Inflammatory macrophage treated with lipopolysaccharide for 4 hours (primary cell): Measurements from ENCODE around the gene CLIC1.
A peak's percentile ranks its signal among the peaks of the same experiment; 100 is the strongest.

Experiments
- DNase-seq: peaks from one replicate; pipeline ENCODE4 v3.0.0-alpha.2; 2020

The CLIC1 gene

DNA sequence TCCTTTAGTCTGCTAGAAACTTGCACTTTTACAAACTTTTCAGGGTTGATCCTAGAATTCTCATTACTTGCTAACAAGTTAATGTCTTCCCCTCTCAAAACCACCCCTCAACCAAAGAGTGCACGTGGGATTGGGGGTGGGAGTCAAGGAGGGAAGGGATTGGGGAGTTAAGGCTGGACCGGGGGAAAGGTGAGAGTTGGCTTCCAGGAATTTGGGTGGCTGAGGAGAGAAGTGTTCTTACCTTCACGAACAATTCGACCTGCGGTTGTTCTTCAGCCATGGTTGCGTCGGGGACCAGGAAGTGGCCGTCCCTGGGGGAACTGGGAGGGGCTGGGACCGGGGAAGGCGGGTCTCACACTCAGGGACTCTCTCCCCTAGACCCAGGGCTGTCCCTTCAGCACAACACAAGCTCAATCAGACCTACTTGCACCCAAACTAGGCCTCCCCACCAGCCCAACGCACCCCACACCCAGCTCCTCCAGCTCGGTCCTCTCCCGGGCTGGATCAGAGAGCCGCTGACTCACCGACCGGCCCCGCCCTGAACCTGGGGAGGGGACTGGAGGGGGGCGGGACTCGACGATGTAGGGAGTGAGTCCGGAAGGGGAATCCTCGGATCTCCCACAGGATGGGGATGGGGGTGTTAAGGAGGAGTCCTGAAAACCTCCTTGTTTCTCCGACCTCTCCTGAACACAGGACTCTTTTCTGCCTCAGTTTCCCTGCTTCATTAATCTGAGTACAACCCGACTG is at the start of gene CLIC1:
TSS of gene CLIC1 (minus strand) at position 510 of the 747 bp plus-strand sequence. CDS start at position 280, 230 bp downstream.
- DNase-seq, result peak; percentile 93

DNA sequence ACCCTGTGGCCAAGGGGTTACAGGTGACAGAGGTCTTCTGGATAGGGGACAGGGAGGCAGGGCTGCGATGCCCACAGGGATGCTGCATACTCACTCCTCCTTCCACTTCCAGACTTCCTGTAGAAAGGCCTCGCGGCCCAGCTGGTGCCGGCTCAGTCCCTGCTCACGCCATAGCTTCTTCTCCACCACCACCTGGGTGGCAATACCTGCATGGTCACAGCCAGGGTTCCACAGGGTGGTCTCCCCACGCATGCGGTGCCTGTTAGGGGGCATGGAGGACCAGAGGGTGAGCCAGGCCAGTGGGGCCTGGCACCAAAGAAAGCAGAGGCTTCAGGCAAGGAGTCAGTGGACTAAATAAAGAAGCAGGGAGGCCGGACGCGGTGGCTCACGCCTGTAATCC is 49.1 kb upstream of the CLIC1 start:
- DNase-seq, result no peak

DNA sequence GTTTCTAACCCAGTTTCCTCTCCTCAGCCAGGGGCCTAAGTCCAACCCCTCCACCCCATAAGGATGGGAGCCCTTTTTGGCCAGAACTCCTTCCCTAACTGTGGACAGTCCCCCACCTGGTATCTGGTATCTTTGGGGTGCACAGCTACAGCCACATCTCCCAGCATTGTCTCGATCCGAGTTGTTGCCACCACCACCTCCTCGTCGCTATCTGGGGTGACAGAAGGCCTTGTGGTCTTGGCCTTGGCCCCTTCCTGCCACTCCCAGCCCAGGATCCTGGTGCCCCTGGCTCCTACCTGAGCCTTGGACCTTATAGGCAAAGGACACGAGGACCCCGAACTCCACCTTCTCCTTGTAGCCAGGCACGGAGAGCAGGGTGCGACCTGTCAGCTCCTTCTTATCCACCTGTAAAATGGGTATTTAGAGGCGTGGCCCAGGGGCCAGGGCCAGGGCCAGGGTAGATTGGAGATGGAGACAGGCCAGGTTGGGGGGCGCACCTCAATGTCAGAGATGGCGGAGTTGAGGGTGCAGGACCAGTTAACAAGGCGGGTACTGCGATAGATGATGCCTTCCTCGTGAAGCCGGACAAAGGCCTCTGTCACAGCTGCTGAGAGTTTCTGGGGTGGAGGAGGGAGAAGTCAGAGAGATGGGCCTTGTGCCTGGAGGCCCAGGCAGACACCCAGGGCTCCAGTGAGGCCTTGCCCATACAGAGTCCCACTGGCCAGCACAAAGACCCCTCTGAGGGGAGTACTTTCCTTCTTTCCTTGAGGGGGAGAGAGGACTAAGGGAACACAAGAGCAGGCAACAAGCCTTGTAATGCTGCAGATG is 48.0 kb upstream of the CLIC1 start:
- DNase-seq, result no peak

DNA sequence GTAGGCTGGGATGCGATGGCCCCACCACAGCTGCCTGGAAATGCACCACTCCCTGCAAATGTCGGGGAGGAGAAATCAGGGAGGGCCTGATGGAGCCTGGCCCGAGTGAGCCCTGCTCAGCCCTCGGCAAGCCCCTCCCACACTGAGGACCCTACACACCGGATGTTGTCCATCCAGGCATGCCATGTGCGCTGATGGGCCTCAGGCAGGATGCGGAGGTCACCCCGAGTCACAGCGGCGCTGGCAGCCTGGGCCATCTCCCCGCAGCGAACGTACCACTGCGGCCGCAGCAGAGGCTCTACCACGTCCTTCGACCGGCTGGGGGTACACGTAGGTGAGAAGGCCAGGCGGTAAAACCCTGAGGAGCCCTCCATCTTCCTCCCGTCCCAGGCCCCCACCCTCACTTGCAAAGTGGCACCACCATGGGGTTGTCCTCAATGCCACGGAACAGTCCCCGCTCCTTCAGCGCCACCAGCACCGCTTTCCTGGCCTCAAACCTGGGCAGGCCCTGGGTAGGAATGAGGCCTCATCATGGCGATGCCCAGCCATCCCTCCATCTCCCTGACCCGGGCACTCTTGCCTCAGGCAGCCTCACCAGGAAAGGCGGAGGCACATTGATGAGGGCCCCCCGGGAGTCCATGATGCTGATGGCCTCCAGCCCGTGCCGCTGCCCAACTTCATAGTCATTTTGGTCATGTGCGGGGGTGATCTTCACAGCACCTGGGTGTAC is 46.0 kb upstream of the CLIC1 start:
- DNase-seq, result no peak

DNA sequence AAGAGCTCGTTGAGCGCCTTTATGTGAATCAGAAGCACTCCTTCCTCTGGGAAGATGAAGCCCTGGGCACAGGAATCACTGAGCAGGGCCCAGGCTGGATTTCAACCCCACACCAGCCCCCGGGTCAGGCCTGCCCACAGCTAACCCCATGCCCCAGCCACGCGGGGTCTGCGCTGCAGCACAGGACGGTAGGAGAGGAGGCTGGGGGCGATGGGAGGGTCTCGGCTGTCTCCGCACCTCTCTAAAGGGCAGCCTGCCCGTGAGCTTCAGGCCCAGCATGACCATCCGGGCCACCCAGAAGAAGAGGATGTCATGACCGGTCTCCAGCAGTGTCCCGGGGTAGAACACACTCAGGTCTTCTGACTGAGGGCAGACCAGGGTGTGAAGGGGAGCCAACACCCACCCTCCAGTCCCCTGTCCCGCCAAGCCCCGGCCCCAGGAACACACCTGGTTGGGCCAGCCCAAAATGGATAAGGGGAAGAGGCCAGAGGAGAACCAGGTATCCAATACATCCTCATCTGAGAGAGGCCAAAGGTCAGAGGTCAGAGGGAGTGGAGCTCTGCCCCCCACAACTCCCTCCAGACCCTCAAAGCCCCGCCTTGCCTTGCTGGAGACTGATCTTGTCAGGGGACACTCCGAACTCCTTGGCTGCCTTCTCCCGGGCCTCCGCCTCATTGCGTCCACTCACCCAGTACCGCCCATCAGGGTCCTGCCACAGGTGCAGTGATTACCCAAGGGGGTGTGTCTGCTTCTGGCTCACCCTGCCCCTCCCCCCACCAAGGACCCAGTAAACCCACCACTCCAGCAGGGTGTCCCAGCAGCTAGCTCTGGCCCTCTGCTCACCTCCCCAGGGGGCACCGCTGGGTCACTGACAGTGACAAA is 45.2 kb upstream of the CLIC1 start:
- no peak for DNase-seq

DNA sequence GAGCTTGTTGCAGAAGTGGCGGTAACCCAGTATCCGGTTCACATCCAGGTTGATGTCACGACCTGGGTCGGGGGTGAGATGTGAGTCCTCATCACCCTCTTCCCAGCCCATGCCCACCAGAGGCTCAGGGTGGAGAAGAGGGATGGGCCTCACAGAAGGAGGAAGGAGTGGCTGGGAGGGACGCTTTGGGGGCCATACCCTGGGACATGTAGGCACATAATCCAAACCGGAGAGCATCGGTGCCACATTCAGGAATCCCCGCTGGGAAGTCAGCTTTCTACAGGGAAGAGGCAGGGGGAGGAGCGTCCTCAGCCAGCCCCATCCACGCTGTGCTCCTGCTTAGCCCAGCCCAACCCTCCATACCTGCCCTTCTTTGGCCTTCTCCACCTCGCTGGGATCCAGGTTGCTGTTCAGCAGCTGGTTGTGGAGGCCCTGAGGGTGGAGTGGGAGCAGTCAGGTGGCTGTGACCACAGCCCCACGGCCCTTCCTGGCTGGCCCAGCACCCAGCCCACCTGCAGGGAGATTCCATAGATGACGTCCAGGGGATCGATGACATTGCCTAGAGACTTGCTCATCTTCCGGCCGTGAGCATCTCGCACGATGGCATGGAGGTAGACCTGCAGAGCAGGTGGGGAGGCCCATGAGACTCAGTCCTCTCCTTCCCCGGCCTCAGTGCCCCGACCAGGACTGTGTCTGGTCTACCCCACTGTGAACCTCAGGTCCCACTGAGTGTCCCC is 44.3 kb upstream of the CLIC1 start:
- DNase-seq, result no peak

DNA sequence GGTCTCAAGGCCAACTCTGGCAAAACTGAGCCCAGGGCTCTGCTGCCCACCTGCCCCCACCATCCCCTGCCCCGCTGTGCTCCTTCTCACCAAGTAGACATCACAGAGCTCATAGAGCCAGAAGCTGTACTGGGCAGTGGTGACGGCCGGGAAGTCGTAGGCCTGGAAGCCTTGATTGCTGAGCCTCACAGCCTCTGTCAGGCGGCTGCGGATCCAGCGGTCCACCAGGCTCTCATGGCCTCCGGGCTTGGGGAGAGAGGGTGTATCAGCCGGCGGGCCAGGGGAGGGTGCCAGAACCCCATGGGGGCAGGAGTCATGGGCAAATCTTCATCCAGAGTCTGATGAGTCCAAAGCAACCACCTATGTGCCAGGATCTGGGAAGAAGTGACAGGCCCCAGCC is 43.6 kb upstream of the CLIC1 start:
- no peak for DNase-seq

DNA sequence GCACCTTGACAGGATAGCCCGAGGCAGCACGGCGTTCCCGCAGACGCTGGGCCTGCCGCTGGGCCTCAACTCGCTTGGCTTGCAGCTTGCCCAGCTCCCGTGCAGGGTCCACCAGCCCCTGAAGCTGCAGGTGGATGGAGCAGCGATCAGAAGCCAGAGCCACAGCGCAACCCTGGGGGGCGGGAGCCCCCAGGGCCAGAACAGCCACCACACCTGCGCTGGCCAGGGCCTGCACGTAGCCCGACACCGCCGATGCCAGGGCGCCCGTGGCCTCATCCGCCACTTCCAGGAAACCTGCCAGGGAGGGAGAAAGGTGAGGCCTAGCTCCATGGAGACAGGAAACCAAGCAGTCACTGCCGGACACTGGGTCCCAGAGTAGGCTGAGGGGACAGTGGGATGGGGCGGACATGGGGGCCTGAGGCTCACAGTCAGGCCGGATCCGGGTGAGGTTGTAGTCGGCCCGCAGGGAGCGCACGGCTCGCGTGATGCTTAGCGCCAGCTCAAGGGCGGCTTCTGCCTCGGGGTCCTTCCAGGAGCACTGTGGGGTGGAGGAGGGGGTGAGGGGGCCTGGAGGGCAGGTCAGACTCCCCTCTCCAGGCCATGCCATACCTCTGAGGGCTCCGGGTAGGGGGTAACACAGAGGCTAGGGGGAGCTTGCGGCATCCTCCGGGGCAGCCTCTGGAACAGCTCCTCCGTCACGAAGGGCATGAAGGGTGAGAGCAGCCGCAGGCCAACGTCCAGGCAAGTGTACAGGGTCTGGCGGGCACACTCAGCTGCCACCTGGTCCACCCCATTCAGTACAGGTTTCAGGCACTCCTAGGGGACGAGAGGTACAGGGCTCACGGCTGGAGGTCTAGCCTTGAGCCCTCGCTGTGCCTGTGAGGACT is 42.9 kb upstream of the CLIC1 start:
- no peak for DNase-seq

DNA sequence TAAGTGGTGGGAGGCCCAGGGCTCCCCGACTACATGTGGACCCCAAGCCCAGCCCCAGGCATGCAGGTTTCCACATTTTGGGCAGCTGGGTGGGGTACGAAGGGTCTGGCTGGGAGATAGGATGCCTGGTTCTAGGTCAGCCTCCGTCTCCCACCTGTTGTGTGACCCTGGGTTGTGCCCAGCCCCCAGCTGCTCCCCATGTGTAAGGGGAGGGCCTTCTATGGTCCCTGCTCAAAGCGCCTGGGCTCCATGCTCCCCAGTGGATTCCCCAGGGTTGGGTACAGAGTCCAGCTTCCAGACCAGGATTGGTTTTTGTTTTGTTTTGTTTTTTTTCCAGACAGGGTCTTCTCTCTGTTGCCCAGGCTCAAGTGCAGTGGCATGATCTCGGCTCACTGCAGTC is 41.9 kb upstream of the CLIC1 start:
- no peak for DNase-seq

DNA sequence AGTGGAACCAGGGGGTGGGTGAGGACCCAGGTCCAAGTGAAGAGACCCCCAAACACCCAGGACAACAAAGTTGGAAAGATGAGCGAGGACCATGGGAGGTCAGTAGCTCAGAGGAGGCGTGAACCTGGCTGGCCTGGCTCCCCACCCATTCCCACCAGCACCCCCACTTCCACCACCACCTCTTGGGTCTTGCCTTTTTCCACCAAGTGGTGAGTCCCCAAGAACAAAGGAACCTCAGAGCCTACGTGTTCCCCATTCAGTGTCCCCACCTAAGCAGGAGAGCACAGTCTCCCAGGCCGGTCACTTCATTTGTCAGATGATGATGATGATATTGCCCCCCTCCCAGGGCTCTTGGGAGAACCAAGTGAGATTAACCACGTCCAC is 41.3 kb upstream of the CLIC1 start:
- no peak for DNase-seq

DNA sequence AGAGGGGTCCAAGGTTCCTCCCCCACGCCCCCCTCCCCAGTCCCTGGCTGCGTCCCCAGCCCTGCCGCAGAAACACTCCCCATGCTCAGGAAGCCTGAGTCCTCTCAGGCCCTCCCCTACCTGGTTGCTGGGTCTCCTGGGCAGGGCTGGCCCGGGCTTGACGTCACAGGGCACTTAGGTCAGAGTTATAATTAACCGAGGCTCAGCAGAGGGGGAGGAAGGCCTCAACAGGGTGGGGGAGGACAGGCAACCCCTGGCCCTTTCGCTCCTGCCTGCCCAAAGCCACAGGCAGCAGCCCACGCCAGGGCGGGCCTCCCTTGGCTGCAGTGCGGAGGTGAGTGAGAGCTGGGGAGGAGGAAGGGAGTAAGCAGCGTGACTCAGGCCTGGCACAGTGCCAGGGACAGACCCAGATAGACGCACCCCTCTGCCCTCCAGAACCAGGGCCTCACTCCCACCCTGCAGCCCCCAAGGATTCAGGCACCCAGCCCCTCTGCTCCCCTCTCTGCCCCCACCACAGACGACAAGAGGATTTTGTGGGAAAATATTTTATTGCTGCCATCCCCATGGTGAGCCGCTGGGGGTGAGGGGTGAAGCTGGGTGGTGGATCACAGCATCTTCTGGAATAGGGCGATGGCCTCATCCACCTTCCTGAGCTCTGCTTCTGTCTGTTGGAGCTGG is 40.8 kb upstream of the CLIC1 start, which contains the start of gene VWA7:
TSS of gene VWA7 (minus strand) at position 340 of the 678 bp plus-strand sequence. CDS start 549 bp downstream, outside the sequence.
- peak; percentile 90 for DNase-seq

DNA sequence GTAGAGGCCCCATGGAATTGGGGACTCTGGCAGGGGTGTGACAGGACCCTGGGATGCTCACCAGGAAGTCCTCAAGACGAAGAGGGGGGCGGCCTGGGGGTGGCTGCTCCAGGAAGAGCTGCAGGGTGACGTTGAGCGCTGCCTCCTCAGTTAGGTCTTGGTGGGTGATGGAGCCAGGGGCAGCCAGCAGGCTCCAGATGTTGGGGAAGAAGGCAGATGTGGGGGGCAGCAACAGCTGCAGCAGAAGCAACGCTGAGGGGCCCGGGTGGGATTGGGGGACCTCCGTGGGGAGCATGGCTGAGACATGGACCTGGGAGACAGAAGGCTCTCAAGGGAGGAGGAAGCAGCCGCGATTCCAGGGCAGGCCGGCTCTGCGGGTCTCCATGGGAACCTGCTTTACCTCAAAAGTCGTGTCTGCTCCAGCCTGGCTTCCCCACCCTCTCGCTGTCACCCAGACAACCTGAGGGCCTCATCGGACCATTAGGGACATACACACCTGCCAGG is 40.2 kb upstream of the CLIC1 start:
- no peak for DNase-seq

DNA sequence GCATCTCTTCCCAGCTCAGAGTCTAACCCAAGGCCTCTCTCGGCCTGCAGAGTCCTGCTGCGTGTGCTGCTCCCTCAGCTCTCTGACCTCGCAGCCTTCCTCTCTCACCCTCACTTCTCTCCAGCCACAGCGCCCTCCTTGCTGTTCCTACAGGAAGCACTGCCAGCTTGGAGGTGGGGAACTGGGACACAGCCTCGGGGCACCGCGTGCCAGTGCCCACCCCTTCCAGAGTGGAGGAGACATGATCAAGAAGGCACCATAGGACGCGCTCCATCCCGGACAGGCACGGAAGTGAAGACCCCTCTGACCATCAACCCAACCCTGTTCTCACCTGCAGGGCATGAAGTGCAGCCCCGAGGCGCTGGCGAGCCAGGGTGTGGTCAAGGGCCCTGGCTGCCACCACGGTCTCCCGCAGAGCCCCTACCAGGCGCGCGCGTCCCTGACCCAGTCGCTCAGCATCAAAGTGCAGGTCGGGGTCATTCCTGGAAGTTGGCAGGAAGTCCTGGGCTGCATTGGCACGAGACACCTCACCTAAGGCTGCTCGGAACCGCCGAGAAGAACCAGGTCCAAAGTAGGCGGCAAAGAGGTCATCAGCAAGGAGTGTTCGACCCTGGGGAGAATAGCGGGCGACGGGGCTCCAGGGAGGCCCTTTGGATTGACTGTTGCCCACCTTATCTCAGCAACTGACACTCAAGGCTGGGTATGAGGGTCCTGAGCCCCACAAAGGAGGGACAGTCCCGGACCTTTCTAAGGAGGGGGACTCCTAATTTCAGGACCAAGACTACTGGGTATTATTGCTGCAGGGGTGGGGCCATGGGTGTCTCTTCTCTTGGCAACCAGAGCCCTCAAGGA is 39.5 kb upstream of the CLIC1 start:
- DNase-seq, result no peak

DNA sequence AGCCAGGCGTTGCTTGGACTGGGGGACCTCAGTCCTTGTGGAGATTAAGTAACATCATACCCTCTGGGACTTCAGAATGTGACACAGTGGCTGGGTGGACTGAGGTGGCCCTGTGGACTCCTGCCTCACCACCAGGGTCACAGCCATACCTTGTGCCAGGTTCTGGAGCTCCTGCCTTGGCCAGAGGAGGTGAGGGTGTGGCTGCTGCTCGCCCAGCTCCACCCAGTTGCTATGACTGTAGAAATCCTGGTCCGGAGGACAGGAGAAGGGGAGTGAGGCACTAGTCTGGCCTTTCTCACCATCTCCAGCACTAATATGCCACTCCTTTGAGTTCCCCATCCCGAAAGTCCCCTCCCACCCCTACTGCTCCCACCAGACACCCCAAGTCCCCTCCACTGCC is 38.9 kb upstream of the CLIC1 start:
- DNase-seq, result no peak

DNA sequence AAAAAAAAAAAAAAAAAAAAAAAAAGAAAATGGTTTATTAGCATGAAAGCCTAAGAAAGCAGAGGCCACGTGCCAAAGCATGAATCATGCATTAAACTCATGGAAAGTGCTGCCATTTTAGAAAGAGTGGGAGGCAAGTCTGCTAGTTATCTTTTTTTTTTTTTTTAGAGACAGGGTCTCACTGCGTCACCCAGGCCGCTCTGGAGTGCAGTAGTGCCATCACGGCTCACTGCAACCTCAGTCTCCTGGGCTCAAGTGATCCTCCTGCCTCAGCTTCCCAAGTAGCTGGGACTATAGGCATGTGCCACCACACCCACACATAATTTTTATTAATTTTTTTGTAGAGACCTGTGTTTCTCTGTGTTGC is 35.6 kb upstream of the CLIC1 start:
- DNase-seq, result no peak

DNA sequence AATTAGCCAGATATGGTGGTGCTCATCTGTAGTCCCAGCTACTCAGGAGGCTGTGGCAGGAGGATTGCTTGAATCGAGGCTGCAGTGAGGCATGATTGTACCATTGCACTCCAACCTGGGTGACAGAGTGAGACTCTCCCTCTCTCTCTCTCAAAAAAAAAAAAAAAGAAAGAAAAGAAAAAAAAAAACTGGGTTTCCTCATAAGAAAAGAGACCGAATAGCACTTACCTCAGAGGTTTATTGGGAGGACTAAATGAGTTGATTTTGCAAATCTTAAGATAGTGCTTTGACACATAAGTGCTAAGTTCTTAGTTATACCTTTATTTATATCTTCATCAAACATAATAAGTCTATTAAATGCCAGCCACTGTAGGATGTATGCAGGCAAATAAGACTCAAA is 34.5 kb upstream of the CLIC1 start:
- DNase-seq, result no peak

DNA sequence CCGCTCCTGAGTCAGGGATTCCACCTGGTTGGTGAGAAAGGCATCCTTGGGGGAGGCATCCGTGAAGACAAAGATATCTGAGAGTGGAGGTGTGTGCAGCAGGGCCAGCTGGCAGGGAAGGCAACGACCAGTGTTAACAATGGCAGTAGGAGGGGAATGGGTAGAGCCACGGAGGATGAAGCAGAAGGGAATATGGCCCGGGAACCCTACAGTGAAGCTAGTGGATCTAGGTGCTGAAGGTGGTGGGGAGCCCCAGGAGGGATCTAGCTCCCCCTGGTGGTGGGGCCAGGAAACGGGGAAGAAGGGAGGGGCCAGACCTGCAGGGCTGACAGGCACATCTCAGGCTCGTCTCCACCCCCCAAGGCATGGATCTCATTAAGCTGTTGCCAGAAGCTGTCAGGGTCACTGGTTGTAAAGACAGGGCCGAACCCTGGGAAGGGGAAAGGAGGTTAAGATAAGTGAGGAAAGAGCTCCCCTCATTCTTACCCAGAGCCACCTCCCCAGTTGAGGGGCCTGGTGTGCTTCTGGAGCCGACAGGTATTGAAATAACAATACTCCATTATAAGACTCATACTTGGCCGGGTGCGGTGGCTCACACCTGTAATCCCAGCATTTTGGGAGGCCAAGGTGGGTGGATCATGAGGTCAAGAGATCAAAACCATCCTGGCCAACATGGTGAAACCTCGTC is 33.5 kb upstream of the CLIC1 start:
- DNase-seq, result peak; percentile 81
